ENCODE measurements around the gene NRP1. TPM values are rescaled to one million over a fixed set of nuclear protein-coding genes. Genes with fewer than 3 reads are reported as not detected.
"Not testable (repeated sequence)": the region's sequence is repeated elsewhere in the genome, so short reads cannot be mapped to it uniquely, and the experiment has no call there.

The NRP1 gene
- polyA plus RNA-seq, 4 donors: 146 to 158 (median 155) TPM

DNA sequence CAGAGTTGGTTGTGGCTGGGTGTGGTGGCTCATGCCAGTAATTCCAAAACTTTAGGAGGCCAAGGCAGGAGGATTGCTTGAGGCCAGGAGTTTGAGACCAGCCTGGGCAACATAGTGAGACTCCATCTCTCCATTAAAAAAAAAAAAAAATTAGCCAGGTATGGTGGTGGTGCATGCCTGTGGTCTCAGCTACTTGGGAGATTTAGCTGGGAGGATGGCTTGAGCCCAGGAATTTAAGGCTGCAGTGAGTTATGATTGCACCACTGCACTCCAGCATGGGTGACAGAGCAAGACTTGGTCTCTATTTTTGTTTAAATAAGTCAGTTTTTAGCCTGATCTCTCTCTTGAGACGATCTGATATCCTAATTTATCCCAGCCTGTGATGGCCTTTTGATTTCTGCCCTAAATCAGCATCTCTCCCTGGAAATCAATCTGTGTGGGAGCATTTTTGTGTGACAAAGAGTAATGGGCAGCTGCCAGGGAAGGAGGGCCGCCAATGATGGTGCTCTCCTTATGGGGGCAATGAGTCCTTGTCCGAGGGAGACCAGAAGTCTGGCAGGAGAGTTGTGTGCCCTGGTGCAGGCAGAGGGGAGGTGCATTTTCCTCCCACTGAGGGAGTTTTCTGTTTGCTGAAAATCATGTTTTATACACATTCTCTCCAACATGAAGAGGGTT lies 111.0 kb downstream of the NRP1 start:
- DNase-seq (ENCODE audit: low read depth in 4 of 4, low spot score in 3 of 4): peak in 3 of 4 donors; percentile 29 to 57 (median 56)

DNA sequence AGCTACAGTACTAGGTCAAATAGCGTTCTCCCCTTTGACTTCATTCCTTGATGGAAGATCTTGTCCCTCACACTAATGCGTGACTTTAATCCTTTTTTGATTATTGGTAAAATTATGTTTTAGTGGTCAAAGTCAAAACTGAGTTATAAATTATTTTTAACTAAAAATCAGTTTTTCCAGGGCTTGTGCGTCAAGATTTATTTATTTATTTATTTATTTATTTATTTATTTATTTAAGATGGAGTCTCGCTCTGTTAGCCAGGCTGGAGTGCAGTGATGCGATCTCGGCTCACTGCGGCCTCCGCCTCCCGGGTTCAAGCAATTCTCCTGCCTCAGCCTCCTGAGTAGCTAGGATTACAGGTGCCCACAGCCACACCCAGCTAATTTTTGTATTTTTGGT lies 112.2 kb downstream of the NRP1 start:
- DNase-seq (ENCODE audit: low read depth in 4 of 4, low spot score in 3 of 4): not testable (repeated sequence)

DNA sequence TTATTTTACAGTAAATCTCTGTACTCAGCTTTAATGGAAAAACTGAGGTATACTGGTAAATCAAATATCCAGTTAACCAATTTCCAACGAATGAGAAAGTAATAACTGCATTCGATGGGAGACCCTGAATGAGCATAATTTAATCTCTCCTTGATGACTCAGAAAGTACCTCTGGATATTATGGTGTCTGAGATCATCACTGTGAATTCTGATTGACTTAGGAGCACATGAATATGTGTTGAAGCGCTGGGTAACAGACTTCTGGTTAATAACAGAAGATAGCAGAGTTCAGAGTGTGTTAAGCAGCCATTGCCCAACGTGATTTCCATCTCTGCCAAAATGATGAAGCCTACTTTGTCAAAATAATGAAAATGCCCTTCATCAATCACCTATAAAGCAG lies 116.6 kb downstream of the NRP1 start:
- no peak for DNase-seq (ENCODE audit: low read depth in 4 of 4, low spot score in 3 of 4)

DNA sequence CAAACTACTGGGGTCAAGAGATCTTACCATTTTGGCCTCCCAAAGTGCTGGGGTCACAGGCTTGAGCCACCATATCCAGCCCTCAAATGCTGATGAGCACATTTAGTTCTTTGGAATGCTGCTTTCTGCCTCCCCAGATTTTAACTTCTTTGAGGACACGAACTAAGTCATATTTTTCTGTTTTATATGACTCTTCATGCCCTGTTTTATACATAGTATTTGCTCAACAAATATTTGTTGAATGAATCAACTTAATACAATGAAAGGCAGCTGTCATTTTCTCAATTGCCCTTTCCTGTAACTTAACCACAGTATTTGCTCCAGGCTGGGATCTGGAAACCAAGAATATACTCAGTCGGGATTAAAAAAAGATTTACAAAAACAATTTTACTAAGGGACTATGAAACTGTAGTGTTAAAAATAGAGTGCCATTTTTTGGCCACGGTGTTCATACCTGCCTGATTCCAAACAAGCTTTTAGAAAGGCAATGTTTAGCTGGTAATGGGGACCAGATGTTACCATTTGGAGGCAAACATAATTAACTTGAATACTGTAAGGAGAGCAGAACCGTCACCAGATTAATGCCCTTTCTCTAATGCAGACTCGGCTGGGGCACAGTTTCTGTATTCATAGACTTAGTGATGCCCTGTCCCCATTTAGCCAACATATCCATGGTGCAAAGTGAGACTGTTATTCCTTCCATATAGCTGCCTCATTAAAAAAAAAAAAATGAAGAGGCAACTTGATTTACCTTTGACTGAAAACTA lies 117.6 kb downstream of the NRP1 start:
- DNase-seq (ENCODE audit: low read depth in 4 of 4, low spot score in 3 of 4): no peak

DNA sequence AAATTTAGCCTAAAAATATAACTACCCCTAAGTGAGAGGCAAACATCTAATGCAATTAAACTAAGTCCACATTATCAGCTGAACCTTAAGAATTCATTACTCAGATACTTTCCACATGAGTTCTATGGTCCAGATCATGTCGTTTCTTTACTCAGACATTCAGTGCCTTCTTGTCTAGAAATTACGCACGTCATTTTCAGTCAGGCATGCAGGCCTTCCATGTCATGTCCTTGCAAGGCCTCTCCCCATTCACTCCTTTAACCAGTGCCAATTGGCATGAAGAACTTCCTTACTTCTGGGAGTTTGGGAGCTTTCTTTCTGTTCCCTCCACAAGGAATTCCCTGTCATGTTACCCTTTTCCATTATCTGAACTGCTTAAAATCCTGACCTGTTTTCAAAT lies 118.8 kb downstream of the NRP1 start:
- DNase-seq (ENCODE audit: low read depth in 4 of 4, low spot score in 3 of 4): no peak

DNA sequence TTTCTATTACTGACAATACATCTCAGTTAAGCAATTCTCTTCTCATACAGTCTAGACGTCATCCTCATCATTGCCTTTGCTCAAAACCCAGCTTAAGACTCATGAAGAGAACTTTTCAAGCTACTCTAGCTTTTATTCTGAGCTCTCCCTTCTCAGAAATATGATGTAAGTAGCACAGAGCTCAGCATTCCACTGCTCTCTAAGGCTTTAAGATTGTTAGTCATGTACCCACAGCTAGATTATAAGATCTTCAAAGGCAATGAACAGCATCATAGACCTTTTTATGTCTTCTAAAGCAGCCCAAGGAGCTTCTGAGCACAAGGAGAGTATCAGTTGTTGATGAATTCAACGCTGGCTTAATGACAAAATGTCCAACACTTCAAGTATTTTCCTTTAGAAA lies 119.3 kb downstream of the NRP1 start:
- DNase-seq (ENCODE audit: low read depth in 4 of 4, low spot score in 3 of 4): no peak

DNA sequence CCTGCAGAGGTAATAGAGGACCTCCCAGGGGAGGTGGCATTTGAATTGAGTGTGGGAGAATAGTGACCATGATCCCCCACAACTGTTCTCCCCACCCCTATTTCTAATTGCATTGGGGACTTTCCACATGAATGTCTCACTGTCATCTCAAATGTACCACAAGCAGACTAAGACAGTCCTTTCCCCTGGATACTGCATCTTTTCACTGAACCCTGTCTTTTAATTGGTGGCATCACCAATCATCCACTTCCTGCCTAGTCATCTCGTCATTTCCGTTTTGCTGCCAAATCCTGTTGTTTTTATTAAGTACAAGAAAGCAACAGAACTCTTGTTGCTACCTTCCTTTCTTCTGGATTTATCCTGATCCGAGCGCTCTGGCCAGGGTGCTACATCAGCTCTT lies 120.3 kb downstream of the NRP1 start:
- no peak for DNase-seq (ENCODE audit: low read depth in 4 of 4, low spot score in 3 of 4)

DNA sequence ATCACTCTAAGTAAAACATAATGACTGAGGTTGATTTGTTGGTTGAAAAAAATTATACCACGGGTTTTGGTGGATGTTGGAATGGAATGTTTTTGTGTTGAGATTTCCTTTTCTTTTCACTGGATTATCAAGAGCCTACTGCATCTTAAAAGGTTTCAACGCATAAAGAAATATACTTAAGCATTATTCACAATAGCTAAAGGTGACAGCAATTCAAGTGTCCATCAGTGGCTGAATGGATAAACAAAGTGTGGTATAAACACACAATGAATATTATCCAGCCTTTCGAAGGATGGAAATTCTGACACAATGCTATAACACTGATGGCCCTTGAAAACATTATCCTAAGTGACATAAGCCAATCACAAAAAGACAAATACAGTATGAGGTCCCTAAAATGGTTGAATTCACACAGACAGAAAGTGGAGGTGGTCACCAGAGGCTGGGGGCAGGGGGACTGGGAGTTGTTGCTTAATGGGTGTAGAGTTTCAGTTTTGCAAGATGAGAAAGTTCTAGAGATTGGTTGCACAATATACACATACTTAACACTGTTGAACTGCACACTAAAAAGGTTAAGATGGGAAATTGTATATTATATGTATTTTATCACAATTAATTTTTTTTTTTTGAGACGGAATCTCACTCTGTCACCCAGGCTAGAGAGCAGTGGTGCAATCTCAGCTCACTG lies 122.3 kb downstream of the NRP1 start:
- DNase-seq (ENCODE audit: low read depth in 4 of 4, low spot score in 3 of 4): no peak

DNA sequence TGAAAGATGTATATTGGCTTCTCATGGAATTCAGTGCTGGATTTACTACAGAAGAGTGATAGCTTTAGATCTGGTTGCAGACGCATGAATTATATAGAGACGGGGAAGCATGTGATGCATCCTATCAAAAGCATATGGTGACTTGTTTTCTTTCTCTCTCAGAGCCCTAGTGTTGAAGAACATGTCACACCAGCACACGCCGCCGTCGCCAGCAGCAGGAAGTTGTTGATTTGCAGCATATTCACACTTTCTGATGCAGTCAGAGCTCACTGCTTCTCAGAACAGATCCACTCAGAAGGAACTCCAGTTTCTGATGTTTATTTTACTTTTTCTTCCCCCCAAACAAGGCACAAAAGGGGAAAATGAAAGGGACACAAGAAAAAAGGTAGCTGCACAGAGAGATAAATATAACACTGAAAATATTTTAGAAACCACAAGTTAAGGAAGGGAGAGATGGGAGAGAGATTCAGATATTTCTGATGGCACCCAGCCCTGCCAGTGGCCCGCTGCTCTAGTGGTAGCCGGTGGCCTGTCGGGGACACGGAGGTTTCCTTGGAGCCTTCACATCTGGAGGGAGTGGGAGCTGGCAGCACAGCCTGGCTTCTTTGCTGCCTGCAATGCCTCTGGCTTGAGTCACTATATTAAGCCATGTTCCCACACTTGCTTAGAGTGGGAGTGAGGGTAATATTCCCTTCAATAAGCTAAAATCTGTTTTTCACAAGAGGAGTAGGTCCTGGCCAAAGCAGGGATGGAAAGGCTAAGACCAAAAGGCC lies 123.2 kb downstream of the NRP1 start:
- no peak for DNase-seq (ENCODE audit: low read depth in 4 of 4, low spot score in 3 of 4)

DNA sequence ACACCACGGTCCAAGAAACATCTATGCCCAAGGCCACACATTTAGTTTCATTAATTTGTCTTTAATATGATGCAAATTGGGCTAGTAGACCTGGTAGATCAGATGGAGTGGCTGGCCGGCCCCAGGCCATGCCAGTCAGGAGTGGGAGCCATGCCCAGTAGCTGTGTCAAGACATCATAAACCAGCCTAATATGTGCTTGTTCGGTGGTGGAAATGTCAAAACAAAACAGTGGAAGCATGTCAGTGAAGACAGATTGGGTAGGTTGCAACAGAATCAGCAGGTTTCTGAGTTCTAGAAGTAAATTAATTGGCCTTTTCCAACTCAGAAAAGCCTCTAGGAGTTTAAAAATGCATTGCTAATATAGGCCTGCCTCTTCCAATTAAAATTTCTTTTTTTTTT lies 124.7 kb downstream of the NRP1 start:
- DNase-seq (ENCODE audit: low read depth in 4 of 4, low spot score in 3 of 4): no peak

DNA sequence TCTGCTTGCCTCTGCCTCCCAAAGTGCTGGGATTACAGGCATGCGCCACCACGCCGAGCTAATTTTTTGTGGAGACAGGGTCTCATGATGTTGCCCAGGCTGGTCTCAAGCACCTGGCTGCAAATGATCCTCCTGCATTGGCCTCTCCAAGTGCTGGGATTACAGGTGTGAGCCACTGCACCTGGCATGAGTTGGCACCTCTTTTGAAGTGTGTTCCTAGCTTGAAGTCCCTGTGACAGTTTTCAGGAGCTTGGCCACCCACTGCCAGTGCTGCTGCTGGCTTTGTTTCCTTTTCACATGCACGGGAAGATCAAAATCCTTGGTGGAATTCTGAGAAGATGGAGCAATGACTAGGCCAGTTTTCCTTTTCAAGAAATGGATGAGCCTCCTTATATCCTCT lies 126.3 kb downstream of the NRP1 start:
- DNase-seq (ENCODE audit: low read depth in 4 of 4, low spot score in 3 of 4): no peak

DNA sequence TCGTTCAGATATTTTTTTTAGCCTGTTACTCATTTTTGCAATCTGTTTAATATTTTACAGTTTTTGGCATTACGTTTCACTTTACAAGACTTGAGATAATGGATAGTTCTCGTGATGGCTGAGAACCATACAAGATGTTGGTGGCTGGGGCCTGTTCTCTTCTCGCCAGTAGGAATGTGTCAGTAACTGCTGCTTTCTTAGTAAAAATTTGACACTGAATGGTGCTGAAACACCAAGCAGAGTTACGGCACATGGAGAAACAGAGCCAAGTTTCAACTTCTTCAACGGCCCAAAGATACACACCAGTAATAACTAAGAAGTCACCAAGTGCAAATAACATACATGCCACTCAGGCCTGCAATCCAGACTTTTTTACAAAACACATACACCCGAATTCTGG lies 130.4 kb downstream of the NRP1 start:
- no peak for DNase-seq (ENCODE audit: low read depth in 4 of 4, low spot score in 3 of 4)

DNA sequence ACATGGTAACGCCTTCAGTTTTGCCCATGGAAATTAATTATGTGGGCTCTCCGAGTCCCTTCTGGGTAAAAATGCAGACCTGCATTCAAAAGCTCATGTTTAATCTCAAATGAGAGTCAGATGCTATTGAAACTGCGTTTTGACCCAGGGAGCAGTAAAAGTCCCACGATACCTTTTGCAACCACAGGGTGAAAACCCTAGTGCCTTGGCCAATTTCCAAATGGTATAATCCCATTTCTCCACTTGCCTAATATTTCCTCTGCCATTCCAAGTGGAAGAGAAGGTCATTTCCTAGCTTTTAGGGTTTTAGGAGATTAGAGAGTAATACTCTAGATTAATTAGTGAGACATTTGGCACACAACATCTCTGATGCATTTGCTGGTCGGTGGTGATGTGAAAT lies 132.5 kb downstream of the NRP1 start:
- no peak for DNase-seq (ENCODE audit: low read depth in 4 of 4, low spot score in 3 of 4)

DNA sequence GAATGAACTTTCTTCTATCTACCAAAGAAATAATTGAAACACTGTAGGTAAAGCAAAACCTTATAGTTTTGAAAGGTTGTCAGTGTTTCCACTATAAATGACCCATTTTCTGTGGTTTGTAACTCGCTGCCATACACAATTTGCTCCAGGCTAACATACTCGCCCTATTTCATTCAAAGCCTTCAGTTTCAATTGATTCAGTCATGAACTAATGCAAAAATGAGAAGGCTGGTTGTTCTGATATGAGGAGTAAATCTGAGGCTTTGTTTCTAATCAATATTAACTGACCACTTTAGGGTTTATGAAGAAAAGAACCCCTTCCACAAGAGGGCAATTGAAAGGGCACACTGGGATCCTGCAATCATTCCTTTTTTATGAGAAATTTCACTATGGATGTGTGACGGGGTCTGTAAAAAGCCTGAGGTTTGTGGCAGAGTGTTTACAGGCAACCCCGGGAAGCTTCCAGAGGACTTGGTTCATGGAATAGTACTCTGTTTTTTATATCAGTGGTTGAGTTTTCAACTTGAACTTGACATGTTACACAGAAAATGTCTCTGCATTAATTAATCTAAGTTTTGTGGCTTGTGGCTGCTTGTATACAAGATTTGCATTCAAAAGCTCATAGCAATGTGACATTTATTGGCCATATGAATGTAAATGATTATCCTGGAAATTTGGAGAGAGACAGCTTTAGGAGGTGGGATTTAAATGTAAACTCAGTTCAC lies 133.2 kb downstream of the NRP1 start:
- DNase-seq (ENCODE audit: low read depth in 4 of 4, low spot score in 3 of 4): no peak

DNA sequence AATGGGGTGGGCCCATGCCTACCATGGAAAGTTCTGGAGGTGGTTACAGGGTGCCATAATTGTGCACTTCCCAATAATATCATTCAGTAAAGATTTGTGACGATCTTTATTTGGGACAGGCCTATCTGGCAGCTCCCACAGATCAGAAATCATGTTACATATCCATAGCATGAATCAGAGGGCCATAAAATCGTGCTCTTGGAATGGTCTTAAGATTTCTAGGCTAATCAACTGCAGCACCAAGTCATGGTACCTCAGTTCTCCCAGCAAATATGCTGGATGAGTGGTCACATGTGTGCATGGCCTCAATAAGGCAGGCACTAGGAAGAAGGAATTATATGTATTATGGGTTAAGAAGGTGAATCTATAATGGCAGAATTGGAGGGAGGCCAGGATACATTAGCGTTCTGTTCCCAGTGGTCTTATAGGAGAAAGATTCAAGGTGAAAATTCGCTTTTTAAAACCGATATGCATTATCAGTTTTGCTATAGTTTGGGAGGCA lies 134.7 kb downstream of the NRP1 start:
- no peak for DNase-seq (ENCODE audit: low read depth in 4 of 4, low spot score in 3 of 4)

DNA sequence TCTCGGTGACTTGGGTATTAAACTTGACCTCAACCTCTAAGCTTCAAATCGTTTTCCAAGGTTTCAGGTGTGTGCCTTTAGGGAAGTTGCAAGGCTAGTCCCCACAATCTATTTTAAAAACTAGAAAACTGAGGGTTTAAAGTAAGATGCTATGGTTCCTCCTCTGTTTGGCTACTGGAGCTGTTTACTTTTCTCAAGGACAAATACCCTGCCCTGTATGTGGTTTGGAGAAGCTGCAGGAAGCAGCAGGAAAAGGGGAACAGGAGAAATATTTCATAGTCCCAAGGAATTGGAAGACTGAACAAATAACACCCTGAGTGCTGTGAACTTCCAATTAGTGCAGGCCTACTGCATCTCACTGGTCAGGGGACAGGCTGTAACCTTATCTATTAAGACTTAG lies 135.9 kb downstream of the NRP1 start:
- no peak for DNase-seq (ENCODE audit: low read depth in 4 of 4, low spot score in 3 of 4)

DNA sequence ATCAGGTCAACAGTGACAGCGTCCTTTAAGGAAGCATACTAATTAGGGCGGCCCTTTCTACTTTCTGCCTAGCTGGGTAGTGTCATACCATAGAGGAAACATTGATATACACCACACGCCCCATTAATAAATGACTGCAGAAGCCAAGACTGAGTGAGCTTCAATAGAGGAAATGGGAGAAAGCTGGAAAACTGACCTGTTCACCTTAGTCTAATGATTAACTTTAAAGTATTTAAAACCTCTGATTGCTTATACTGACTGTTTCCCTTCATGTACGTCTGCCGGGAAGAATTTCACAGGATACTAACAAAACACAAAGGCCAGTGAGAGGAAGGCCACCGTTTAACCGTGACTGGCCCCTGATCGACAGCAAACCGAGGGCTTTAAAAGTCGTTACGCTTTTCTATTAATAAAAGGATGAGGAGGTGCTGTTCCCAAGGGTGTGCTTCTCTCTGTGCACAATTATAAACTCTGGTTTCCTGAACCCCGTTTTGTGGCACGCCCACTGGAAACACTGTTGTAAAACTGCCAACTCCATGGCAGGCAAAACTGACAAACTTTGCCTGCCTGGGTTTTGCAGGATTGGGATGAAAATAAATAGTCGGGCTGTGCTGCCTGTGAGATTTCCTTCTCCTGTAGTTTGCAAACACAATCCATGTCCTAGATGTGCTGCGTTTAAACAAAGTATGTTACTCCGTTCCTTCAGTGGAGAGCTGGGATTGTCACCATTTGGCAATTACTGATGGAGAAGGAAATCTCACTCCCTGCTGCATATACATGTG lies 137.6 kb downstream of the NRP1 start:
- peak; percentile 34 to 66 (median 58) for DNase-seq (ENCODE audit: low read depth in 4 of 4, low spot score in 3 of 4)

DNA sequence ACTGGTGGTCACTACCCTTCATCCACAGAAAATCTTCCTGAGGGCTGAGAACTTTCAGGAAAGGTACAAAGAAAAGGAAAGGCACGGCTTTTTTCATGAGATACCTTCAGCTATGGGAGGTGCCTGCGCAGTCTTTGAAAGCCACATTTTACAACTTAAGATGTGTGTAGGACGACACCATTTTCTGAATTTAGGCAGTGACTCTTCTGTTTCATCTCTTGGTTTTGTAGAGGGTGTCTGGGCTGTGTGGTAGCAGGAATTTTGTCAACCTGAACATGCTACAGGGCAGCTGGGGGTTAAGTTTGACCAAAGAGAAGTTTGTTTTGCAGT lies 138.1 kb downstream of the NRP1 start:
- DNase-seq (ENCODE audit: low read depth in 4 of 4, low spot score in 3 of 4): no peak

DNA sequence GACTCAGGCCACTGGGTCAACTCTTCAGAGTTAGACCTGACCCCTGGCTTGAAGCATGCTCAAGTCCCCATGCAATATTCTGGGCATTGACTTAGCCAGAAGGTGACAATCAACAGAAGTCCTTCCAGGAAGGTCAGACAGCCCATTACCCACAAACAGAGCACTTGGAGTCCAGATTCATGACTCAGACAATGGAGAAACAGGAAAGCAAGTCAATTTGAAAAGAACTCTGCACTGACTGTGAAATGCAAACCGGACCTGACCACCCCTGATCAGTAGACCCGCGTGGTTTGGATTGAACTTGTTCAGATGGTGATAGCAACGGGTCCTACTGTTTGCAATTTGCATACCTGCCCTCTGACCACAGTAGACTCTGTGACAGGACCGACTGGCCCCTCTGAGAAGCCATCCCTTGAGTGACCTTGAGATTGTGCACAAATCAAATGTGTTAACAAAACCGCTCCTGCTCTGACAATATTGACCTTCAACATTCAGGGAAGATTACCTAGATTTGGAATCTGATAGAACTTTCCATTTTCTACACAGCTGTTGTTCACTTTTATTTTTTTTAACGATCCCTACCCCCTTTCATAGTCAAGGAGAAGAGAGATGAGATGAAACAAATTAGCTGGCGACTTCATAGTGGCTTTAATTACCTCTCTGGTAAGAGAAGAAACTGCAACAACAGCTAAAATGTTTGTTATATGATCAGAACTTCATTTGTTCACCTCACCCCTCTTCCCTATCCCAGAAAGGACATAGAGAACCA lies 138.7 kb downstream of the NRP1 start:
- DNase-seq (ENCODE audit: low read depth in 4 of 4, low spot score in 3 of 4): no peak
